ENCODE measurements around the gene TMEM11.

The TMEM11 gene, protein sequence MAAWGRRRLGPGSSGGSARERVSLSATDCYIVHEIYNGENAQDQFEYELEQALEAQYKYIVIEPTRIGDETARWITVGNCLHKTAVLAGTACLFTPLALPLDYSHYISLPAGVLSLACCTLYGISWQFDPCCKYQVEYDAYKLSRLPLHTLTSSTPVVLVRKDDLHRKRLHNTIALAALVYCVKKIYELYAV

DNA sequence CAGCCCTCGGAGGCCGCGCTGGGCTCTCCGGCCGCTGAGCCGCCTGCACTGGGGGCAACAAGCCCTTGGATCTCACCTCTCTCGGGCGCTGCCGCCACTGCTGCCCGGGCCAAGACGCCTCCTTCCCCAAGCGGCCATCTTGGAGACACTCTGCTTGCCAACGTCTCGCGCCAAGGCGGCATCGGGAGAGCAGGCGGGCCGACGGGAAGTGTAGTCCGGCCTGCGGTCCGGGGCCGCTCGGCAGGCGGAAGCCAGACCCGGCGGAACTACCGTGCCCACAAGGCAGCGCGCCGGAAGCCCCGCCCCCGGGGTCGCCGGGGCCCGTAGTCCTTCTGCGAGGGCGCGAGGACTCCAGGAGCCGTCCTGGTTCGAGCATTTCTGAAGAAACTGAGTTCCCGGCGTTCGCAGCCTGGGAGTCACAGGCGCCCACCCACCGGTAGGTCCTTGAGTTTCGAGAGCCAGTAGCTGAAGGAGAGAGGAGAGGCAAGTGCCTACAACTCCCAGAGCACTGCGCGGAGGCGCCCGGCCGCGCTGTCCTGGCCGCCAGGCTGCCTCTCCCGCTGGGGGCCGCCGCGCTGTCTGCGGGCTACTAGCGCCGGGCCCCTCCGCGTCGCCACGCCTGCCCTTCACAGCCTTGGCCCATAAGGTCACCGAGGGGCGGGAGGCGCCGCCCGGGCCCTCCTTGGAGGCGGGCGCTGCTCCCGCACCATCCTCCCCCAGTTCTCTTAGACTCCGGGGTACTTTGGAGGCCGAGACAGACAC is at the start of gene TMEM11:
Gene TMEM11 (minus strand): TSS at position 147 of the 762 bp plus-strand sequence. CDS start 9 bp downstream, at position 138.
- DNase-seq (ENCODE audit: low spot score): peak; percentile 98

DNA sequence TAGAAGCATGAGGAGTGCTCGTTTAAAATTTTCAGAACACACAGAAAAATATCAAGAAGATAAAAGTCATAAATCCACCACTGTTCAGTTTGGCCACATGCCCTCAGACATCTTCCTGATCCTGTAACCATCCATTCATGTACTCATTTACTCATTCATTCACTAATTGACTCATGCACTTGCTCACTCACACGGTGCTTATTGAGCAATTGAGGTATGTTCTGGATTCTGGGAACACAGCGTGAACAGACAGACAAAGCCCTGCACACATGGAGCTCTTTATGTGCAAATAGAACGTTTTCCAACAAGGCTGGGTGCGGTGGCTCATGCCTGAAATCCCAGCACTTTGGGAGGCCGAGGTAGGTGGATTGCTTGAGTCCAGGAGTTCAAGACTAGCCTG is 49.4 kb upstream of the TMEM11 start:
- no peak for DNase-seq (ENCODE audit: low spot score)

DNA sequence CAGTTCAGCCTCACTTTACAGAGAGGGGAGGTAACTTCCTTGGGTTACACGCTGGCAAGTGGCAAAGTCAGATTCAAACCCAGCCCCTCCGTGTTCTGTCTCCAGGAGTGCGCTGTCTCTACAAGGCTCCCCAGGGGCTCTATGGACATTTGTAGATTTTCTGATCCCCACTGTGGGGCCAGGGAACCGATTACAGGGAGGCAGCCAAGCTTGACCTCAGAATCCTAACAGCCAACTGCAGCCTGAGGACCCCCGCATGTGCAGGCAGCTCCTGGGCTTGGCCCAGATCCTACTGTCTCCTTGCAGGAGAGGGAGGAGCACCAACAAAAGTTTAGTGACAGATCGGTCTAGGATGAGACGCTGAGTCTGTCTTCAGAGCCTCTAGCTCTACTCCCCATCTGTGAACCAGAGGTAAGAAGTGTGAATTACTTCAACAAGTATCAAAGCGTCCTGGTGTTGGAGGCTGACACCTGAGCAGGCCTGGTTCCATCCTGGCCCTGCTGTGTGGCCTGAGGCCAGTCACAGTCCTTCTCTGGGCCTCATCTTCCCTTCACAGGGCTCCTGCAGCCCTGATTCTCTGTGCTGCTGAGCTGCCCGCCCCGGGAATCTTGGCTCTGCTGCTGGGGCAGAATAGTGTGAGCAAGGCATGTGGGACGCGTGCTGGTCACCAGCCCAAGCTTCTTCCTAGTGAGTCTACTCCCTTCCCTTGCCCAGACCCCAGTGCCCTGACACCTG is 48.5 kb upstream of the TMEM11 start:
- no peak for DNase-seq (ENCODE audit: low spot score)

DNA sequence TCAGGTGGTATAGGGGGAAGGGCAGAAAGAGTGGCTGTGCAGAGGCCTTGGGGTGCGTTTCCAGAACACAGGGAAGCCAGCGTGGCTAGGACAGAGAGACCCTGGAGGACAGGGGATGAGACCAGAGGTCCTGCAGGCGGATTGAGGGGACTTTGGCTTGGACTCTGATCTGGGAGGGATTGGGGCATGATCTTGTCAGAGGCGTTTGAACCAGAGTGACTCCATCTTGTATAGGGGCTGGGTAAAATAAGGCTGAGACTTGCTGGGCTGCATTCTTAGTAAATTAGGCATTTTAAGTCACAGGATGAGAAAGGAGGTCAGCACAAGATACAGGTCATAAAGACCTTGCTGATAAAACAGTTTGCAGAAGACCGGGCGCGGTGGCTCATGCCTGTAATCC is 44.6 kb upstream of the TMEM11 start:
- DNase-seq (ENCODE audit: low spot score): no peak

DNA sequence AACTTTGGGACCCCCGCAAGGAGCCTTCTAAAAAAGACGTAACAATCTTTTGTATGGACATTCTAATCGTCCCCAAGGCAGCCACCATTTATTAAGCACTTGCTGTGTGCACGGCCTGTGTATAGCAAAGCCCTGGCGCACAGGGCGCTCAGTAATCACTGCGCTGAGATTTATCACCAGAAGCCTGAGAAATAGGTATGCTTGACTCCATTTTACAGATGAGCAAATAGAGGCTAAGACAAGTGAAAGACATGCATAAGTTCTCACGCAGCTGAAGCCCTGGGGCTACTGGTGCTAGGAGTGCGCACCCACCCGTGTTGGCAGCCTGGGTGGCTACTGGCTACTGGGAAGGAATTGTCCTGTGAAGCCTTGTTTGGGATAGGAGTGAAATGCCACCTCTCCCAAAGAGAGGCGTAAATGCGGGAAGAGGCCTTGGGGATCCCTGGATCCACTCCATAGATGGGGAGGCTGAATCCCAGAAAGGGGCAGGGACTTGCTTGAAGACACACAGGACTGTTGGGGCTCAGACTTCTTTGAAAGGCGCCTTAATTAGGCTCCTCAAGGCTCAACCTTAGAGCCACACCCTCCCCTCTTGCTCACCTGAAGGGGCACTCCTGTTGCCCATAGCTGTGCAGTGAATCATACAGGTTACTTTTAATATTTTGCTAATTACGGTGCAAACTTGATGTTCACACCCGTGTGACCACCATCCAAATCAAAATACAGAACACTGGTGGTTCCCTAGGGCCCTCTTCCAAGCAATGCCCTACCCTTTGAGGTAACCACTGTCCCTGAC is 39.9 kb upstream of the TMEM11 start:
- DNase-seq (ENCODE audit: low spot score): no peak

DNA sequence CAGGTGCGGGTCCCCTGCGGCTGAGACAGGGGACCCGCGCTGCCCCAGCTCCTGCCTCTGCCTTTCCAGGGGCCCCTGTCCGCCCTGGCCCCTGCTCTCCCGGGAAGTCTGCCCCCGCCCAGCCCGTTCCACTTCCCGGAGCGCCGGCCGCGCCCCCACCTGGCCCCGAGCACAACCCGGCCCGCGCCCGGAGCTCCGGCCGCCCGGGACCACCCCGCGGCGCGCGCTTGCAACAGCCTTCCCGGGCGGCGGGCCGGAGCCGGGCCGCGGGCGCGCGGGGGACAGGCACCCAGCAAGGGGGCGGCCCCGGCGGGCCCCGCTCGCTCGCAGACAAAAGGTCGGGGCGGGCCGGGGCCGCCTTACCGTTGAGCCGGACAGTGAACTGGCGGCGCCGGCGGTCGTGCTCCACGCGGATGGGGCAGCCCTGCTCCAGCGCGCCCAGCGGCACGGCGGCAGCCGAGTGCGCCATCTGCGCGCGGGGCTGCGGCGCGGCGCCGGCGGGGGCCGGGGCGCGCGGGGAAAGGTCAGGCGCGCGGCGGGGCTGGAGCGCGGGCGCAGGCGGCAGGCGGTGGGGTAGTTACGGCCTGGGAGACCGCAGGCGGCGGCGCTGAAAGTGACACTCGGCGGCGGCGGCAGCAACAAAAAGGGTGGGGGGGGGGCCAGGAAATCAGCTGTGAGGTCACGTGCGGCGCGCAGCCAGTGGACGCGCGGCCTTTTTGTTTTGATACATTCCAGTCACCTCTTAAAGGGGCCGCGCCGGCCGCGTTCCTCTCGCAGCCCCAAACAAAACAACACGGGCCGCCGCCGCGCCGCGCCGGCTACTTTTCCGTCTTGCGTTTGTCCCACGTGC is 39.1 kb upstream of the TMEM11 start, which contains the start of gene NATD1:
Gene NATD1 (minus strand): TSS at position 615 of the 850 bp plus-strand sequence. CDS start 146 bp downstream, at position 469.
- peak; percentile 93 for DNase-seq (ENCODE audit: low spot score)

DNA sequence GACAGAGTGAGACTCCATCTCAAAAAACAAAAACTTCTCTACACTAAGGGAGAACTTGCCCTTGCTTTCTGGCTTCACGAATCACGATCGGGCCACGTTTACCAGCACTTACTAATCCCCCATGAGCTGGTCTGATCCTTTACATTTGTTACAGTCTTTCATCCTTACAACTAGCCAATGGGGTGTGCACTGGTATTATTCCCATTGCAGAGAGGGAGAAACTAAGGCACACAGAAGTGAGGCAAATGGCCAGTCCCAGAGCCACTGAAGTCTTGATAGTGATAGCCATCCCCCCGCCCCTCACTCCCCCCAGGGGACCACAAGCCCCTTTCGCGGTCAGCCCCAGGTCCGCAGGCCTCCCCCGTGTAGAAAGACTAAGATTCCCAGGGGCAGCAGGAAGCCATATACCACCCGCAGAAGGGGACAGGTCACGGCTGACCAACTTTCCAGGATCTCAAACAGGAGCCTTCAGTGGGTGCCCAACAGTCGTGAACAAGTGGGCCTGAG is 38.4 kb upstream of the TMEM11 start:
- DNase-seq (ENCODE audit: low spot score): no peak

DNA sequence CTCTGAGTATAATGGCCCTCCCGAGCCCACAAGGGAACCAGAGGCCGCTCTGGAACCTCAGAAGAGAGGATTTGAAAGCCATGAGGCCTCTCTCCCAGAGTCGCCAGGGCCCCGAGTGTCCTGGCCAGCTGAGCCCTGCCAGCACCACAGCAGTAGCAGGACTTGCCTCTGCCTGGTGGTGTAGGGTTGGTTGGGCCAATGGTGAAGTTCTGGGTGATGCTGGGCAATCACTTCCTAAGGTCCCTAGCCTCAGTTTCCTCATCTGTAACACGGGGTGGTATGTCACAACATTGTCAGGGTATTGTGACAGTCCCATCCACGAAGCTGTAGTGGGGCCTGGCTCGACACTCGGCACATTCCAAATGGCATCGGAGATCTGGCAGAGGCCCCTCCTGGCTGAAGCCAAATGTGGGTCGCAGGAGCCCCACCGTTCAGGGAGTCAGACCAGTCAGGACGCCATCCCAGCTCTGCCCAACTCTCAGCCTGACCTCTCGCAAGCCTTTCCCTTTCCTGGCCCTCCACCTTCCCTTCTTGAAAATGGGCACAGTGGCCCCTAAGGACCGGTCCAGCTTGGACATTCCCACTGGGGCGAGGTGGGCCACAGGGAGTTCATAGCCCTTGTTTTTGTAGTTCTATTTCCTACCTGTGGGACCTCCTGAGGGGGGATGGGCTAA is 37.5 kb upstream of the TMEM11 start:
- DNase-seq (ENCODE audit: low spot score): no peak

DNA sequence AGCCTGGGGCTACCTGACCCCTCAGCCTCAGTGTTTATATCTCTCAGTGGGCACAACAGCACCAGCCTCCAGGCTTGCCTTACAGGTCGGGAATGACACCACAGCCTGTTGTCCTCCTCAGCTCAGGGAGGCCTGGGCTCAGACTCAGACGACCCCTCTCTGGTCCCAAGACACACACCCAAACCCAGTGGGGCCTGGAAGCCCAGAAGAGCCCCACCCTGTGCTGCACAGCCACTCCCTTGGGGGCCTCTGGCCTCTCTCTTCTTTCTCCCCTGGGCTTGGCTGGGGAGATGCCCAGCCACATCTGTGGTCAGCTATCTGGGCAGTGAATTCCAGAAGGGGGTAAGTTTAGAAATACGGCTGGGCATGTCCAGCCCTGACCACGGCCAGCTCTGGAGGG is 36.9 kb upstream of the TMEM11 start:
- DNase-seq (ENCODE audit: low spot score): no peak

DNA sequence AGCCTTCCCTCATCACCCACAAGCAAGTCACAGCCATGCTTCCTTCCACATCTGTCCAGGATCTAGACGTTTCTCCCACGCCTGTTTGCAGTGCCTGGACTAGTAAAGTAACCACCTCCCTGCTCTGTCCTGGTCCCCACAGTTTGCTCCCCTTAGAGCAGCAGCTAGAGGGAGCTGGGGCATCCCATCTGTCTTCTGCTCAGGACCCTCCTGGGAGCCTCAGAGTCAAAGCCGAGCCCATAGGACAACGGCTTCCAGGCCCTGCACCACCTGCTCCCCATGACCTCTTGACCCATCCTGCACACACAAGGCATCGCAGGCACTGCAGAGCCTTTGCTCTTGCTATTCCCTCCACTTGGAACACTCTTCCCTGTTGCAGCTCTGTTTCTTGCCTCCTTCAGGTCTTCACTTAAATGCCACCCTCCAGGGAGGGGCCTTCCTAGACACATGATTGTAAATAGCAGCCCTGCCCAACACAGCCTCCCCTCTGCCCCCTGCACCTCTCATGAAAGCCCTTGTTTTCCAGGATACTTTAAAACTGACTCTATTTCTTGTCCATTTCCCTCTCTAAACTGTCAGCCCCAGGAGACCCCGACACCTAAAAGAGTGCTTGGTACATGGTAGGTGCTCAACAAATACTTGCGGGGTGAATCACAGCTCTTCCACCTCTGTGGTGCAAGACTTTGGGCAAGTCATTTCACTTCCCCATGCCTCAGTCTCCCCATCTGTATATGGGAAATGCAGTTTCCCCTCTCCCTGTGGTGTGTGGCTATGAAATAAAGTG is 36.2 kb upstream of the TMEM11 start:
- DNase-seq (ENCODE audit: low spot score): no peak

DNA sequence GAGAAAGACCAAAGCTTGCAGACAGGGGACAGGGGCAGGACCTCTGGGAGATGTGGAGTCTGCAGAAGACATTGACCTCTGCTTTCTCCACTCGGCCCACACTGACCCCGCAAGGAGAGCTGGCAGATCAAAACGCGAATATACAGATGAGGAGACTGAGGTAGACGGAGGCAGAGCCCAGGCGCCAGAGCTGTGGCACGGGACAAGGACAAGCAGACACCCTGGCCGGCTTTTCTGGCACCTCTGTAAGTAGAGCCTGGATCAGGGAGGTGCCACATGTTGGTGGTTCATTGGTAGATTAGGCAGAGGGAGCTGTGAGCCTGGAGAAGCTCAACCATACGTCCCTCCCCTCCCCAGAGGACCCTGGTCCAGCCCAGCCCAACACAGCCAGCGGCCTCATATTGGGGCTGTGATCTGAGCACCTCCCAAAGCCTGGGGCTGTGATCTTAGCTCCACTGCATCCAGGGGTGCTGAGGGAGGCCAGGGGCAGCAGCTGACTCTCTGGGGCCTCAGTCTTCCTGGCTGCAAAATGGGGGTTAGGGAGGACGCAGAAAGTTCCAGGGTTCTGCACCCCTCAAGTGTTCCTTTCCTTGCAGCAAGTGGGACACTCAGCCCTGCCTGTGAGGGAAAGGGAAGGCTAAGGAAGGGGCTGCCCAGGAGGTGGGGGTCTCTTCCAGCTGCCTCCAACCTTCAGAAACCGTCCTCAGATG is 35.3 kb upstream of the TMEM11 start:
- no peak for DNase-seq (ENCODE audit: low spot score)

DNA sequence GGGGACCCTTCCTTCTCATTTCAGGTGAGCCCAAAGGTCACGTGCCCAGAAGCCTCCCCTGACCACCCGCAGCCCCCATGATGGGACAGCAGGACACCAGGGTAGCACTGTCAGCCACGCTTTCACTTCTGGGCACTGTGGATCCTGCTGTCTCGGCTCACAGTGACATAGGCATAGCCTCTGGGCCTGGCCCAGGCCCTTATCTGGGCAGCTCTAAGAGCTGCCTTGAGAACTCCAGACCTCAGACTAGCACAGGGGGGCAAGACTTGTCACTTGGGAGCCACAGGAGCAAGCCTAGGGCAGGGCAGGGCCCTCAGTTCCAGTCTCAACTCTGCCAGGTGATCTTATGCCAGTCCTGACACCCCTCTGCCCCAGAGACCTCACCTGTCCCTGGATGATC is 34.5 kb upstream of the TMEM11 start:
- no peak for DNase-seq (ENCODE audit: low spot score)

DNA sequence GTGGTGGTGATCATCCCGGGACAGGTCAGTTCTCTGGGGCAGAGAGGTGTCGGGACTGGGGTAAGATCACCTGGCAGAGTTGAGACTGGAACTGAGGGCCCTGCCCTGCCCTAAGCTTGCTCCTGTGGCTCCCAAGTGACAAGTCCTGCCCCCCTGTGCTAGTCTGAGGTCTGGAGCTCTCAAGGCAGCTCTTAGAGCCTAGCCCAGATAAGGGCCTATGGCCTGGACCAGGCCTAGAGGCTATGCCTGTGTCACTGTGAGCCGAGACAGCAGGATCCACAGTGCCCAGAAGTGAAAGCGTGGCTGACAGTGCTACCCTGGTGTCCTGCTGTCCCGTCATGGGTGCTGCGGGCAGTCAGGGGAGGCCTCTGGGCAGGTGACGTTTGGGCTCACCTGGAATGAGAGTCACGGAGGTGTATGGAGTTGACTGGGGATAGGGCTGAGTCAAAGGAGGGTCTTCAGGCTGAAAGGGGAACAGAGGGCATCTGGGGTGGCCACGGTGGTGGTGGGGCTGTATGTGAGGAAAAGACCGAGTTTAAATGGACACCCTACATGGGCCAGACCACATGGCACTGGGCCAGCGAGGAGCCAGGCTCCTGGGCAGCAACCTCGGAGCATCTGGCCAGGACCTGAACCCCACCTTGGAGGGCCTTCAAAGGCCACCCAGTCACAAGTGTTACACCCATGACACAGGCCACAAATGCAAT is 33.7 kb upstream of the TMEM11 start:
- no peak for DNase-seq (ENCODE audit: low spot score)

DNA sequence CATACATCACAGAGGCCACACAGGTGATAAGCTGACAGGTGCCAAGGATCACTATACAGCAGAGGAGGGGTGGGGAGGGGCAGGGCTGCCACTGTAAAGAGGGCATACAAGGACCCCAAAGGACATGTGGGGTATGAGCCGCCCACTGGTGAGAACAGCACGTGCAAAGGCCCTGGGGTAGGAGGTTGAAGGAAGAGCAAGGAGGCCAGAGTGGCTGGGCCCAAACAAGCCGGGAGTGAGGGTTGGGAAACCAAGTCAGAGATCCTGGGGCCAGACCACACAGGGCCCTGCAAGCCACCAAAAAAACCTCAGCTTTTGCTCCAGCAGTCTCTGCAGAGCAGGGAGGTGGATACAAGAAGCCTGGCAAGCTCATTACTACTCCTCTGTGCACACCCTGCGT is 32.7 kb upstream of the TMEM11 start:
- no peak for DNase-seq (ENCODE audit: low spot score)

DNA sequence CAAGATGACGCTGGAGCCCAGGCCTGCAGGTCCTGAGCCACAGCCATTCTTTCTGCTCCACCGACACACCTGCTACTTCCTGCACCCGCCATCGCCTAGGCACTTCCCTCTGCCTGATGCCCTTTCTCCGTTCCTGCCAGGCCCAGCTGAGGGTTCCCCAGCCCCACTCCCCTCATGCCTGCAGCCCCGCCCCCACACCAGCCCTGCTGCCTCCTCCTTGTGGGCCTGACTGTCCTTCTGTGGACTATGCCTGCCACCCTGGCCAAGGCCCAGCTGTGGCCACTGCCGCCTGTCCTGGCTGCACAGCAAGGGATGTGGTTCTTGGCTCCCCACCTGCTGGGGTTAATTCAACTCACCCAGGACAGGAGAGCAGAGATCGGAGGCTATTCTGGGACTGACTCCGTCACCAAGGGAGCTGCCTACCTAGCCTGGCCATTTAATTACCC is 31.7 kb upstream of the TMEM11 start:
- DNase-seq (ENCODE audit: low spot score): no peak

DNA sequence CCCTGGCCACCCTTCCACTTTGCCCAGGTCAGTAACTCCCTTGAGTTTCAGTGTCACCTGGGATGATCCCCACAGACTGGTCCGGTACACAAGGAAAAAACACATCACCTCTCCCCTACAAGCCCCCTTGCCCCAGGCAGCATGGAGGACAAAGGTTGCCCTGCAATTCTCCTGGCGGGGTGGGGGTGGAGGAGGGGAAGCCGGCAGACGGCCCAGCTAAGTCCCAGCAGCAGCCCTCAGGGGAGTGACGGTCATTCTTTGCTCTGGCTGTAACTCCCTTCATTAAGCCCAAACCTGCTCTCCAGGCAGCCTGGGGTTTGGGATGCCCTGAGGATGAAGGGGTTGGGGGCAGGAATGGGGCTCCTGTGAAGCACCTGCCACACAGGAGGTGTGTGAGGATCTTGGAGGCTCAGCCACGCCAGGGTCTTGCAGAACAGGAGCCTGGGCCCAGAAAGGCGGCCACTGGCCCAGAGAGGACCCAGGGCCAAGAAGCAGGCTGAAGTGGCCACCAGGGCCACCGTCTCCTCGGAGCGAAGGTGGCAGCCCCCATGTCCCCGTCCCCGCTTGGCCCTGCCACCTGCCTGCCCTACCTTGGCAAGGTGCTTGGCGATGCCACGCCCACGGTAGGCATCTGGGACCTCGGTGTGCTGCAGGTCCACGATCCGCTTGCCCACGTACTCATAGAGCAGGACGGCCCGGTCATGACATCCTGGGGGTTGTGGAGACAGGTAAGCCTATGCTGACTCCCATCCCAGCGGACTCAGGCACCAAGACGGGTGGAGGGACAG is 29.7 kb upstream of the TMEM11 start:
- DNase-seq (ENCODE audit: low spot score): no peak

DNA sequence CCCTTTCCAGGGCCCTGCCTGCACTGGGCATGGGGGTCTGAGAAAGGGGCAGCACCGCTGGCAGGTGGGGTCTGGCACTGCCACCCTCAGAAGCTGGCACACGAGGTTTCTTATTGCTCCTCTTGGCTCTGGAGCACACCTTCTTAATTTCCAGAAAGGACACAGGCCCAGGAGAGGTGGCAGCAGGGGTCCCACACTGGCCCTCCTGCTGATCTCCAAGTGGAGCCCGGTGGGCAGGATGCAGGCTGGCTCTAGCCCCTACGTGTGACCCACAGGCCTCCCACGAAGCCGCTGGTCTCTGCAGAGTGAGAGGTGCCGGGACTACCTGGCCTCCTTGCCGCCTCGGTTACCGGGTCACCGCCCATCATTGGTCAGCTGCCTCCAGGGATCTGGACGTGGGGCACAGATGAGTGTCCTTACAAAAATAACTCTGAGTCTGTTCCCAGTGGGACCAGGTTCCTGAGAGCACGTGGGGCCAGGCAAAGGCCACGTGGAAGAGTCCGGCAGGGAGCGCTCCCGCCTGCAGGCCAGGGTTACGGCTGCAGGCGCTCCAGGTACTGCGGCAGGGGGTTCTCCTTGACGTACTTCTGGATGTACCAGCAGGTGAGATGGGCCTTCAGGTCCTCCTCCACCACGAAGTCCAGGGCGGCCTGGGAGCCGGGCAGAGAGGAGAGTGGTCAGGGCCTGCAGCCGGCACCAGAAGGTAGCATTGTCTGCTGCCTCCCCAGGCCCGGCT is 29.0 kb upstream of the TMEM11 start:
- no peak for DNase-seq (ENCODE audit: low spot score)

All from ecto neural progenitor cell (in vitro differentiated cells).